GM21390 (cell line): ENCODE measurements around the gene ZNF213.
A peak's percentile ranks its signal among the peaks of the same experiment; 100 is the strongest.
"Not testable (repeated sequence)": the region's sequence is repeated elsewhere in the genome, so short reads cannot be mapped to it uniquely, and the experiment has no call there.

ENCODE experiments used
- ATAC-seq: cut with Tn5 transposase; IDR thresholded peaks from one replicate; pipeline ENCODE4 v1.9.1; 2021; ENCODE audit not compliant: unreplicated experiment

Gene ZNF213

DNA sequence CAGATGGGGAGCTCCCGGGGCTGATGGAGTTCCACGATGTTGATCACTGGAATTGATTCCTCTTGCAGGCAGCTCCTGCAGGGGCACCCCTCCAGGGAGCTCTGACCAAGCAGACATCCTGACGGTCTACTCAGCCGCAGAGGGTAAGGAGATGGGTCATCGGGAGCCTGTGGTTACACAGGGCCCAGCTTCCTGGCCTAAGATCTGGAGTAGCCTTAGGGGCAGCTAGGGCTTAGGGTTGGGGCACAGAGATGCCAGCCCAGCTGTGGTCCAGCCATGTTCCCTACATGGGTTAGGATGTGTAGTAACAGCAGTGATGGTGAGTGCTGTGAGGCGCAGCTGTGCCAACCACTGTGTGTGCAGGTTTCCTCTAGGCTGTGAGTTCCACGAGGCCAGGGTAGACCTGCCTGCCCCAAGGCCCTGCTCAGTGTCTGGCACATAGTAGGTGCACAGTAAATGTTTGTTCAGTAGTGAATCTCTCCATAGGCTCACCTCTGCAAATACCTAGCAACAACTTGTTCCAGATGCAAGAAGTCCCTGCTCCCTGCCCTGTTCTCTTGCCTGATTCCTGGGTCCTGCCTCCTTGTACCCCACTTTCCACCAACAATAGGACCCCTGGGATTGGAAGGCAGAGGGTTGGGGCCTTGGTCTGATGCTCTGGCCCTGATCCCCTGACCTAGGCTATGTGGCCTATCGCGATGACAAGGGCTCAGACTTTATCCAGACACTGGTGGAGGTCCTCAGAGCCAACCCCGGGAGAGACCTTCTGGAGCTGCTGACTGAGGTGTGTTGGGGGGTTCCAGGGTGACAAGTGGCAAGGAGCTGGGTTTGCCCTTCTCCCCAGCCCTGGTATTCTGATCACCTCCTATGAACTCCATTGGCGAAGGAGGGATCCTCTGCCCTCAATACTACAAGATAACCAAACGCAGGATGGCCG is 13.7 kb downstream of the ZNF213 start:
- no peak for ATAC-seq

- no peak for ATAC-seq
These were observed 14.3 kb downstream of the ZNF213 start for GRCh38 chr16:3149193-3149530.

DNA sequence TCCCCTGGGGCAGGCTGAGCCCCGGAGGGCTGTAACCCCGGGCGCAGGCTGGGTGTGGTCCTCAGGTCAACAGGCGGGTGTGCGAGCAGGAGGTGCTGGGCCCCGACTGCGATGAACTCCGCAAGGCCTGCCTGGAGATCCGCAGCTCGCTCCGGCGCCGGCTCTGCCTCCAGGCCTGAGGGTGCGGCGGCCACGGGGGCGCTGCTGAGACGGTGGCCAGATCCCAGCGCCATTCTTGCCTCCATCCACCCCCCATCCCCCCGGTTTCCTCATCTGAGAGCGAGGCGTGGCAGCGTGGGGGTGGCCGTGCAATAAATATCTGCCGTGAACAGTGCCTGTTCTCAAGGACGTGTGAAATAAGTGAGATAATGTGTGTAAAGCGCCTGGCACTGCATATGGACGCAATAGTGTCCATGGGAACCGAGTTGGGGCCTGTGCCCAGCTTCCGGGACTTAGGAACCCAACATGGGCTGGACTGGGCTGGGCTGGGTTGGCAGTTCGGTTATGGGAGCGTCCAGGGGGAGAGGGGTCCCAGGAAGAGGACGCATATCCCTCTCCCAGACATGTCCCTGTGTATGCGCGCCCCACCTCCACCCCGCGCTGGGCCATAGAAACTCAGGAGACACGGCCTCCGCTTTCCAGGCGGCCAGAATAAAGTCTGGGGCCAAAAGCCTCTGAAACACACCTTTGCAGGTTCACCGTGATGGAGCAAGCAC is 15.0 kb downstream of the ZNF213 start:
- ATAC-seq = no peak

DNA sequence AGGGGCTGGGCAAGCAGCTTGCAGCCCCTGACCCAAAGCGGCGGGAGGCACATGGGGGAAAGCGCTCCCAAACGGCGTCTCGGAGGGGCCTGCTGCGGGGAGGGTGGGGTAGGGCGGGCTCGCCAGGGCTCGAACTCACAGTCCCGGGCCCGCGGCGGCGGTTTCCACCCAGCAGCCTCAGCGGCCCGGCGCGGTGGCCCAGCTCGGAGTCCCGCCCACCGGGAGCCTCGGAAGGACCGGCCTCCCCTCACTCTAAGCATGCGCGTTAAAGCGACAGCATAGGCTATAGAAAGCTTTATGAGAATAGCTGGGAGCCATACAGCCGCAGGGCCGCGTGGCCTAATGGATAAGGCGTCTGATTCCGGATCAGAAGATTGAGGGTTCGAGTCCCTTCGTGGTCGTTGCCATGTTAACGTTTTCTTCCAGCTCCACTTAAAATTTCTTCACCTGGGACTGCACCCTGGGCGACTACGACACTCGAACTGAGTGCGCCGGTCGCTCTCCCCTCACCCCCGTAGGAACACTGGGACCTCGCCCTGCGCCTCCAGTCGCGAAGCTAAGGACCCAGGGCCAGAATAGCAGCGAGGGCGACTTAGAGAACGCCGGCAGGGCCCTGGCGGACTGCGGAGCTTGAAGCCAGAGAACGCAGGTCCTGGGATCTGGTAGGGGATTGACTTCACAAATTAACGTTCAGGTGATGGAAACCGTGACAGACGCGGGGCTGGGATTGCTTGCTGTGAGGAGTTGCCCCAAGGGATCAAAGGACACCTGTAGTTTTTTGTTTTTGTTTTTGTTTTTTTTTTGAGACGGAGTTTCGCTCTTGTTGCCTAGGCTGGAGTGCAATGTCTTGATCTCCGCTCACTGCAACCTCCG is 15.8 kb downstream of the ZNF213 start:
- ATAC-seq = peak; percentile 69

DNA sequence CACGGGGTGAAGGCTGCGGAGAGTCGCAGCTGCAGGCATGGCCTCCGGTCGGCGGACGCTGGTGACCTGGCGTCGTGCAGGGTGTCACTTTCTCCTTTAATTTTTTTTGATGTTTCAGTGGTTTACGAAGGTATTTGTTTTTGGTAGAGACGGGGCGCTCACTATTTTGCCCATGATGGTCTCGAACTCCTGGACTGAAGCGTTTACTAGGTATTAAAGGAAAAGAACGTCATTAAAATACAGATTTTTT is 17.1 kb downstream of the ZNF213 start:
- ATAC-seq = no peak

GRCh38 chr16:3152277-3152990 is 17.6 kb downstream of the ZNF213 start:
- ATAC-seq = no peak

GRCh38 chr16:3152991-3153368 is 18.2 kb downstream of the ZNF213 start:
- ATAC-seq = no peak

- ATAC-seq = no peak
These were observed 20.4 kb downstream of the ZNF213 start for GRCh38 chr16:3155181-3155580.

DNA sequence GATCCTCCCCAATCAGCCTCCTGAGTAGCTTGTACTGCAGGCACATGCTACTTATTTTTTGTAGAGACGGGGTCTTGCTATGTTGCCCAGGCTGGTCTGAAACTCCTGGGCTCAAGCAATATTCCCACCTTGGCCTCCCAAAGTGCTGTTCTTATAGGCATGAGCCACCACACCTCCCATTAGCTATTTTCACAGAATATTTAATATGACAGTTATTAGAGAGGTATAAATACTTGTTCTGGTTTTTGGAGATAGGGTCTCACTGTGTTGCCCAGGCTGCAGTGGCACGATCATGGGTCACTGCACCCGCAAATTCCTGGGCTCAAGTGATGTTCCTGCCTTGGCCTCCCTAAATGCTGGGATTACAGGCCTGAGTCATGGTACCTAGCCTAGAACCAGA is 21.1 kb downstream of the ZNF213 start:
- no peak for ATAC-seq

- ATAC-seq = no peak
These were observed 22.6 kb downstream of the ZNF213 start for GRCh38 chr16:3157229-3158025.

DNA sequence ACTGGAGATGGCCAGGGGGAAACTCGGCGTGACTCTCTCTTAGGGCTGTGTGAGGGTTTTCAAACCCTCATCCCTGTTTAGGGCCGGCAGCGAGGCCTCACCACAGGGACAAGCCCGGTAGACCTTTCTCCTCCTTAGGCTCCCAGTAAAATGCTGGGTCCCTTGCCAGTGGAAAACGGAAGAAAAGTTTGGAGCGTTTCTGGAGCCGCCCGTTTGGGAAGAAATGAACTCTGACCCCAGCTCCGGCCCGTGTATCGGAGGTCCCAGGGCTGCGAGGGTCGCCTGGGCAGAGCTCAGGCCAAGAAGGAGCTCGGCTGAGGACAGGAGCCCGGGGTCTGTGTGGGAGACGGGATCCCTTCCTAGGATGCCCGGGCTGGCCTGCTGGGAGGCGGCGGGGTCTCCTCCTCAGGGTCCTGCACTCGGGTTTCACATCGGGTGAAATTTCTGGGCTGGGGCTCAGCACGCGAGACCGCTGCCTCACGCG is 23.2 kb downstream of the ZNF213 start:
- ATAC-seq = peak; percentile 6

DNA sequence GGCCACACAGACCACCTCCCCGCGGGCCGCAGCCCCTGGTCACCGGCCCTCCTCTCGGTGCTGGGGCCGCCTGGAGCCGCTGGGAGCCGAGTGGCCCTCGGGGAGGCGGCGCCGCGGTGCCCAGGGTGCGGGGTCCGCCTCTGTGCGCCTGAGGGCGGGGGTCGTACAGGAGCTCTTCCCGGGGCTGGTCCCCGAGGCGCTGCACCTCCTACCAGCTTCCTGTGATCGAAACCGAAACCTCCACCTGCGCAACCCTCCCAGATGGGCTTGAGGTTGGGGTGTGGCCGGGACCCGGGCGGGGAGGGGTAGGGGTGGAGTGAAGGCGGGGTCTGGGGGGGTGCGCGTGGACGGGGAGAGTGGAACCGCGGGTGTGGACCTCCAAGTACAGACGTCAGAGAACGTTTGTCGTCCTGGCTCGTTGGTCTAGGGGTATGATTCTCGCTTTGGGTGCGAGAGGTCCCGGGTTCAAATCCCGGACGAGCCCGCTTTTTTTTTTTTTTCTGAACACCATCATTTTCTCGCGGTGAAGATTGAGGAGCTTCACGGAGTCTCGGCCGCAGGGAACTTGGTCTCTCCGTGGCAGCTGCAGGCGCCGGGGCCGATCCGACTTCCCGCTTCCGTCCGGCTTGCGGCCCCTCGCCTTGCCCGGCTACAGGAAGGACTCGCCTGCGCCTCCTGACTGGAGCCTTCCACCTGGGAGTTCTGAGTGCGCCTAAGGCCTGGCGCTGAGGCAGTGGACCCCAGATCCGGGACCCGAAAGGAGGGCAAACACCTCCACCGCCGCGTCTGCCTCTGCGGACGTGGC is 23.9 kb downstream of the ZNF213 start:
- peak; percentile 49 for ATAC-seq

- no peak for ATAC-seq
These were observed 26.6 kb downstream of the ZNF213 start for GRCh38 chr16:3161235-3162018.

- no peak for ATAC-seq
These were observed 29.5 kb downstream of the ZNF213 start for GRCh38 chr16:3164121-3164991.

- ATAC-seq = no peak
These were observed 30.4 kb downstream of the ZNF213 start for GRCh38 chr16:3165111-3165822.

GRCh38 chr16:3166505-3166886 is 31.7 kb downstream of the ZNF213 start:
- no peak for ATAC-seq

GRCh38 chr16:3168729-3169128 is 33.9 kb downstream of the ZNF213 start:
- ATAC-seq = not testable (repeated sequence)
